A673 (cell line): ENCODE data around the gene COL19A1. TPM values are rescaled to one million over a fixed set of nuclear protein-coding genes. Genes with fewer than 3 reads are reported as not detected.

ENCODE experiments used
- BruUV-seq: library from RNA; stranded (reverse); fragments of 400-500 nt; replicated peaks from 2 replicates; lab custom pipeline; 2021; lab: Mats Ljungman, UMichigan
- CTCF ChIA-PET: fragments of 300-600 bp; sonication (Branson Sonifier 250); formaldehyde crosslinking; loops from one replicate; lab custom pipeline; 2022; ENCODE audit warnings: antibody characterized with exemption; lab: Charles Lee
- POLR2A ChIA-PET: fragments of 300-600 bp; sonication (Branson Sonifier 250); formaldehyde crosslinking; loops from one replicate; lab custom pipeline; 2022; ENCODE audit warnings: antibody characterized with exemption; ENCODE audit not compliant: low non-redundant PET; lab: Charles Lee
- DNase-seq: peaks from one replicate; pipeline ENCODE4 v3.0.0-alpha.2; 2015; ENCODE audit warnings: low spot score
- H3K27ac ChIP-seq: fragments of 200-600 bp; sonication (generic); 2 replicates; pipeline ENCODE4 v1.5.1; 2016; ENCODE audit warnings: mixed run types, low read depth, mild to moderate bottlenecking, mixed read lengths, antibody characterized with exemption, low read length; ENCODE audit not compliant: poor library complexity, severe bottlenecking
- H3K27me3 ChIP-seq: fragments of 200-600 bp; sonication (generic); replicated peaks from 2 replicates; pipeline ENCODE4 v1.6.1; 2017; ENCODE audit warnings: mixed run types, low read depth, mild to moderate bottlenecking, mixed read lengths, antibody characterized with exemption, low read length; ENCODE audit not compliant: insufficient read depth, poor library complexity
- H3K36me3 ChIP-seq: fragments of 200-600 bp; sonication (generic); 2 replicates; pipeline ENCODE4 v1.6.1; 2016; ENCODE audit warnings: mixed run types, mild to moderate bottlenecking, mixed read lengths, antibody characterized with exemption, low read length; ENCODE audit not compliant: insufficient read depth, poor library complexity, severe bottlenecking
- H3K4me1 ChIP-seq: fragments of 200-600 bp; sonication (generic); 2 replicates; pipeline ENCODE4 v1.6.1; 2017; ENCODE audit warnings: mixed run types, mild to moderate bottlenecking, mixed read lengths, antibody characterized with exemption, low read length; ENCODE audit not compliant: insufficient read depth, poor library complexity, severe bottlenecking
- H3K4me3 ChIP-seq: fragments of 200-600 bp; sonication (generic); 2 replicates; pipeline ENCODE4 v1.5.1; 2016; ENCODE audit warnings: low read depth, mixed run types, mild to moderate bottlenecking, mixed read lengths, low read length; ENCODE audit not compliant: poor library complexity, severe bottlenecking
- H3K9me3 ChIP-seq: fragments of 200-600 bp; sonication (generic); 2 replicates; pipeline ENCODE4 v1.6.1; 2016; ENCODE audit warnings: mixed run types, low read depth, mild to moderate bottlenecking, mixed read lengths, antibody characterized with exemption, low read length; ENCODE audit not compliant: poor library complexity, severe bottlenecking
- CTCF ChIP-seq: fragments of 300-800, 200-600 bp; sonication (generic); conservative IDR thresholded peaks from 2 replicates; pipeline ENCODE4 v1.5.1; 2017; ENCODE audit warnings: low read depth, mild to moderate bottlenecking, antibody characterized with exemption, low read length, moderate library complexity, mixed read lengths
- EZH2 ChIP-seq: fragments of 200-600 bp; sonication (generic); IDR thresholded peaks from 2 replicates; pipeline ENCODE4 v1.6.1; 2017; ENCODE audit warnings: borderline replicate concordance, low read depth, mild to moderate bottlenecking, mixed read lengths, antibody characterized with exemption, low read length; ENCODE audit not compliant: poor library complexity, severe bottlenecking
- intact Hi-C: fragments of 100-400 bp; cut with micrococcal nuclease; formaldehyde crosslinking; loops from one replicate; pipeline ENCODE4 v1.10.0; 2022; ENCODE audit not compliant: unreplicated experiment
- total RNA-seq: library from RNA; stranded (reverse); gene quantifications from 2 replicates; pipeline ENCODE4 v1.2.3, GENCODE V29; 2021

COL19A1 gene
- total RNA-seq, 1 experiment from 2014 or later, result 0.37 TPM

- no peaks in the 10 kb centered on the region for H3K9me3 ChIP-seq
- CTCF ChIA-PET, result interaction anchor here (1.8 kb wide), 1 partner anchor 82 kb away, joined by 6 read pairs; no protein-coding TSS in a partner anchor
- no peaks in the 10 kb centered on the region for H3K4me1 ChIP-seq
- no peak overlapping the region for H3K27ac ChIP-seq
- H3K27me3 ChIP-seq, result peaks cover 8% of the 10 kb centered on the region
- no peak for TF ChIP-seq CTCF
- no peak for TF ChIP-seq EZH2
- H3K4me3 ChIP-seq, result no peak overlapping the region
- BruUV-seq, result no TSS peak
- intact Hi-C loops, result loop anchor here (5.0 kb wide), 2 partner anchors 65 to 790 kb away; no protein-coding TSS in a partner anchor
- DNase-seq, result no peak
- POLR2A ChIA-PET, result no interaction called here
- no peaks in the 10 kb centered on the region for H3K36me3 ChIP-seq
Measured at GRCh38 chr6:70222439-70222749, 356.0 kb downstream of the COL19A1 start.

- Histone ChIP-seq H3K4me1 (no peaks in the 10 kb centered on the region), H3K27ac (no peak overlapping the region), H3K36me3 (no peaks in the 10 kb centered on the region), H3K9me3 (no peaks in the 10 kb centered on the region), H3K4me3 (no peak overlapping the region), H3K27me3 (no peaks in the 10 kb centered on the region)
- no peak for TF ChIP-seq EZH2
- no peak for TF ChIP-seq CTCF
- intact Hi-C loops, result no loop called here
- ChIA-PET CTCF (no interaction called here), POLR2A (no interaction called here)
- BruUV-seq, result no TSS peak
- DNase-seq, result no peak
Measured at GRCh38 chr6:70225055-70225454, 358.7 kb downstream of the COL19A1 start.

GRCh38 chr6:70231311-70231710 lies 365.0 kb downstream of the COL19A1 start:
- ChIA-PET POLR2A (interaction anchor here (0.6 kb wide), 1 partner anchor 28 kb away, joined by 3 read pairs; no protein-coding TSS in a partner anchor), CTCF (interaction anchor here (0.6 kb wide), 1 partner anchor 435 kb away, joined by 4 read pairs; no protein-coding TSS in a partner anchor)
- Histone ChIP-seq H3K36me3 (no peaks in the 10 kb centered on the region), H3K4me3 (no peak overlapping the region), H3K9me3 (no peaks in the 10 kb centered on the region), H3K27ac (no peak overlapping the region), H3K4me1 (no peaks in the 10 kb centered on the region), H3K27me3 (no peaks in the 10 kb centered on the region)
- no peak for DNase-seq
- TF ChIP-seq CTCF (no peak), EZH2 (no peak)
- no TSS peak for BruUV-seq
- intact Hi-C loops, result no loop called here
